SK-N-SH (cell line): ENCODE measurements around the gene SNF8. TPM values are rescaled to one million over a fixed set of nuclear protein-coding genes. Genes with fewer than 3 reads are reported as not detected.

ENCODE experiments used
- CTCF ChIA-PET: fragments of 300-600, 350-600 bp; formaldehyde crosslinking; extraction: SDS; loops from one replicate; lab custom pipeline; 2021; lab: Yijun Ruan, JAX
- POLR2A ChIA-PET: fragments of 350-600 bp; sonication (Branson Sonifier 250); formaldehyde crosslinking; extraction: SDS; loops from one replicate; lab custom pipeline; 2020; ENCODE audit warnings: antibody characterized with exemption, inconsistent platforms; lab: Yijun Ruan, JAX
- DNase-seq: peaks from one replicate; pipeline ENCODE4 v3.0.0; 2012
- H2AFZ ChIP-seq: fragments of 200-600 bp; sonication (generic); 2 replicates; pipeline ENCODE4 v1.8.1; 2016; ENCODE audit warnings: antibody characterized with exemption, mild to moderate bottlenecking, low read depth
- H3F3A ChIP-seq: fragments of 200-600 bp; sonication (generic); replicated peaks from 2 replicates; pipeline ENCODE3; 2016; ENCODE audit warnings: antibody characterized with exemption, mild to moderate bottlenecking; ENCODE audit not compliant: insufficient read depth
- H3K27ac ChIP-seq, 2 experiments: fragments of 200-500 bp in 1 of 2; fragments of 200-600 bp in 1 of 2; sonication (Bioruptor generic) in 1 of 2; sonication (generic), shearing (Covaris generic) in 1 of 2; 2 replicates each; pipeline versions ENCODE4 v1.5.1 to v1.6.1; 2014 to 2016; ENCODE audit warnings: low read depth in 2 of 2, inconsistent platforms in 1 of 2, low read length in 1 of 2, mild to moderate bottlenecking in 1 of 2, mixed read lengths in 1 of 2
- H3K27me3 ChIP-seq: fragments of 200-600 bp; sonication (generic), shearing (Covaris generic); 2 replicates; pipeline ENCODE4 v1.6.1; 2016; ENCODE audit warnings: mixed run types; ENCODE audit not compliant: insufficient read depth
- H3K36me3 ChIP-seq, 2 experiments: fragments of 200-500 bp in 1 of 2; fragments of 200-600 bp in 1 of 2; sonication (Bioruptor generic) in 1 of 2; sonication (generic) in 1 of 2; replicated peaks in 1 of 2; 2 replicates each; pipeline versions ENCODE3 to v1.5.1; 2014 to 2016; ENCODE audit warnings: low read length in 1 of 2, mild to moderate bottlenecking in 1 of 2; ENCODE audit not compliant: insufficient read depth in 2 of 2, control insufficient read depth in 1 of 2
- H3K4me1 ChIP-seq, 2 experiments: fragments of 200-500 bp in 1 of 2; fragments of 200-600 bp in 1 of 2; sonication (Bioruptor generic) in 1 of 2; sonication (generic), shearing (Covaris generic) in 1 of 2; 2 replicates each; pipeline versions ENCODE4 v1.5.1 to v1.6.1; 2014 to 2016; ENCODE audit warnings: low read depth in 1 of 2, low read length in 1 of 2, mixed run types in 1 of 2; ENCODE audit not compliant: insufficient read depth in 2 of 2, control insufficient read depth in 1 of 2
- H3K4me2 ChIP-seq: fragments of 200-600 bp; sonication (generic), shearing (Covaris generic); 2 replicates; pipeline ENCODE4 v1.6.1; 2017; ENCODE audit warnings: mixed run types
- H3K4me3 ChIP-seq, 2 experiments: fragments of 200-500 bp in 1 of 2; fragments of 200-600 bp in 1 of 2; sonication (Bioruptor generic) in 1 of 2; sonication (generic), shearing (Covaris generic) in 1 of 2; 2 replicates each; pipeline versions ENCODE4 v1.5.1 to v1.8.1; 2014 to 2016; ENCODE audit warnings: low read depth in 2 of 2, inconsistent platforms in 1 of 2, low read length in 1 of 2, mild to moderate bottlenecking in 1 of 2, mixed read lengths in 1 of 2, moderate library complexity in 1 of 2
- H3K79me2 ChIP-seq: fragments of 200-600 bp; sonication (generic); 2 replicates; pipeline ENCODE4 v1.8.1; 2017; ENCODE audit warnings: mild to moderate bottlenecking; ENCODE audit not compliant: insufficient read depth
- H3K9ac ChIP-seq: fragments of 200-600 bp; sonication (generic); 2 replicates; pipeline ENCODE4 v1.6.1; 2017; ENCODE audit warnings: mixed run types
- H3K9me2 ChIP-seq: fragments of 200-600 bp; sonication (generic); 2 replicates; pipeline ENCODE4 v1.6.1; 2017; ENCODE audit warnings: mixed run types
- H3K9me3 ChIP-seq: fragments of 200-600 bp; sonication (generic); 2 replicates; pipeline ENCODE4 v1.6.1; 2017; ENCODE audit warnings: mixed run types, mild to moderate bottlenecking, moderate library complexity
- H4K20me1 ChIP-seq: fragments of 200-600 bp; sonication (generic); 2 replicates; pipeline ENCODE4 v1.6.1; 2017; ENCODE audit warnings: mild to moderate bottlenecking, mixed run types; ENCODE audit not compliant: insufficient read depth
- CTCF ChIP-seq: fragments of 200-600 bp; sonication (generic); IDR thresholded peaks from 2 replicates; pipeline ENCODE4 v1.6.1; 2017; ENCODE audit warnings: antibody characterized with exemption, mild to moderate bottlenecking, moderate library complexity
- EP300 ChIP-seq, 2 experiments: IDR thresholded peaks; 2 replicates each; pipeline versions ENCODE4 v1.4.0 to v1.6.1; 2012; ENCODE audit warnings: borderline replicate concordance in 1 of 2, low read depth in 1 of 2, low read length in 1 of 2
- EZH2phosphoT487 ChIP-seq: fragments of 200-600 bp; sonication (generic); IDR thresholded peaks from 2 replicates; pipeline ENCODE4 v1.6.1; 2017; ENCODE audit warnings: low read depth, mixed run types, mild to moderate bottlenecking, antibody characterized with exemption, moderate library complexity, borderline replicate concordance
- FOSL2 ChIP-seq: IDR thresholded peaks from 2 replicates; pipeline ENCODE4 v1.4.0; 2012; ENCODE audit warnings: low read depth, mild to moderate bottlenecking, moderate library complexity, borderline replicate concordance
- FOXJ3 ChIP-seq: sonication (generic); formaldehyde crosslinking; IDR thresholded peaks from 2 replicates; pipeline ENCODE4 v1.5.1; 2020; ENCODE audit warnings: mild to moderate bottlenecking, missing genetic modification reagents
- JUND ChIP-seq: IDR thresholded peaks from 2 replicates; pipeline ENCODE4 v1.4.0; 2012
- MEF2A ChIP-seq: IDR thresholded peaks from 2 replicates; pipeline ENCODE4 v1.4.0; 2012; ENCODE audit warnings: low read depth, borderline replicate concordance
- MXI1 ChIP-seq: IDR thresholded peaks from 2 replicates; pipeline ENCODE4 v1.6.1; 2012; ENCODE audit warnings: mild to moderate bottlenecking, low read depth, low read length, improper control_type of control experiment
- NFIC ChIP-seq: IDR thresholded peaks from 2 replicates; pipeline ENCODE4 v1.4.0; 2012; ENCODE audit warnings: borderline replicate concordance
- NRF1 ChIP-seq: IDR thresholded peaks from 2 replicates; pipeline ENCODE4 v1.6.1; 2012; ENCODE audit warnings: low read depth, mild to moderate bottlenecking, low read length
- PBX3 ChIP-seq: IDR thresholded peaks from 2 replicates; pipeline ENCODE4; 2012
- POLR2AphosphoS5 ChIP-seq: IDR thresholded peaks from 2 replicates; pipeline ENCODE4 v1.6.1; 2012; ENCODE audit warnings: low read depth, low read length
- RAD21 ChIP-seq: IDR thresholded peaks from 2 replicates; pipeline ENCODE4 v1.6.1; 2012; ENCODE audit warnings: mild to moderate bottlenecking, low read length
- RFX5 ChIP-seq: IDR thresholded peaks from 2 replicates; pipeline ENCODE4 v1.6.1; 2012; ENCODE audit warnings: mild to moderate bottlenecking, improper control_type of control experiment, low read length
- SIN3A ChIP-seq: IDR thresholded peaks from 2 replicates; pipeline ENCODE4 v1.6.1; 2012; ENCODE audit warnings: low read depth, mild to moderate bottlenecking, low read length, moderate library complexity, borderline replicate concordance
- SMC3 ChIP-seq: IDR thresholded peaks from 2 replicates; pipeline ENCODE4 v1.6.1; 2012; ENCODE audit warnings: low read depth, low read length, improper control_type of control experiment
- TCF12 ChIP-seq: IDR thresholded peaks from 2 replicates; pipeline ENCODE4 v1.4.0; 2012
- TEAD4 ChIP-seq: IDR thresholded peaks from 2 replicates; pipeline ENCODE4 v1.4.0; 2012; ENCODE audit warnings: mild to moderate bottlenecking, borderline replicate concordance; ENCODE audit not compliant: insufficient read depth
- YY1 ChIP-seq: IDR thresholded peaks from 2 replicates; pipeline ENCODE4 v1.4.0; 2012; ENCODE audit warnings: low read depth, mild to moderate bottlenecking
- WGBS: methylation state at CpG from one replicate; pipeline ENCODE4 v1.1.6; 2017; ENCODE audit warnings: low lambda C conversion rate; 5-methylcytosine and 5-hydroxymethylcytosine counted together
- polyA plus RNA-seq, 3 experiments: library from polyadenylated mRNA; depleted of rRNA; stranded (reverse); fragments of >200 nt; gene quantifications; 2 replicates each; pipeline ENCODE4 v1.2.3, GENCODE V29; 2012
- TF ChIP-seq, protein P1 (sequence below): IDR thresholded peaks from 2 replicates; pipeline ENCODE4 v1.4.0; 2012; ENCODE audit warnings: low read depth, borderline replicate concordance
- TF ChIP-seq, protein P2 (sequence below): IDR thresholded peaks from 2 replicates; pipeline ENCODE4 v1.4.0; 2012; ENCODE audit warnings: low read depth
- TF ChIP-seq, protein P3 (sequence below): fragments of 150-350 bp; IDR thresholded peaks from 2 replicates; pipeline ENCODE4 v1.6.1; 2016; ENCODE audit warnings: mild to moderate bottlenecking, low read depth, low read length
- TF ChIP-seq, protein P4 (sequence below): fragments of 150-350 bp; IDR thresholded peaks from 2 replicates; pipeline ENCODE4 v1.6.1; 2017; ENCODE audit warnings: antibody characterized with exemption, low read length, low read depth, borderline replicate concordance

SNF8 gene
- polyA plus RNA-seq, 1 of the 3 experiments (the other 2 are of a cell fraction) = 358 TPM

DNA sequence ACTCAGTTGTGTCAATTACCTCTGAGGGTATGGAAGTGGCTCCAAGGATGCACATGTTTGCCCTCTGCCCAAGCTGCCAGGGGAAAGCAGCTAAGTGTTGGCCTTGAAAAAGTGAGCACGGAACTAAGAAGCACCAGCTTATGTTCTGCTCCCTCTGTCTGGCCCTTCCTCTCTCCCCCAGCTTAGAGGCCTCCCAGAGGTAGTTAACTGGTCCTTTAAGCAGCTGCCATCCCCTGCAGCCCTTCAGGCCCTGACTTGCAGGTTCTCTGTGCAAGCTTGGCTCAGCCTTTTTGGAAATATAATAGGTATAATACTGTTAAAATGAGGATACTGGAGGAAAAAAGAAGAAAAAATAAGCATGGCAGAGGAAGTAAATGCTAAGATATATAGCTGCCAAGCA, 43.4 kb downstream of the SNF8 start:
- Histone ChIP-seq H2AFZ (no peak overlapping the region), H3K27ac (no peak overlapping the region), H3K9ac (no peak overlapping the region), H4K20me1 (no peaks in the 10 kb centered on the region), H3K4me1 (no peaks in the 10 kb centered on the region), H3K4me3 (no peak overlapping the region), H3K79me2 (no peaks in the 10 kb centered on the region), H3K9me2 (no peaks in the 10 kb centered on the region), H3K4me2 (no peak overlapping the region), H3K27me3 (no peaks in the 10 kb centered on the region), H3F3A (peaks cover 20% of the 10 kb centered on the region), H3K9me3 (no peaks in the 10 kb centered on the region), H3K36me3 (peaks cover 1 to 11% of the 10 kb centered on the region in 2 experiments)
- TF ChIP-seq, protein P1, sequence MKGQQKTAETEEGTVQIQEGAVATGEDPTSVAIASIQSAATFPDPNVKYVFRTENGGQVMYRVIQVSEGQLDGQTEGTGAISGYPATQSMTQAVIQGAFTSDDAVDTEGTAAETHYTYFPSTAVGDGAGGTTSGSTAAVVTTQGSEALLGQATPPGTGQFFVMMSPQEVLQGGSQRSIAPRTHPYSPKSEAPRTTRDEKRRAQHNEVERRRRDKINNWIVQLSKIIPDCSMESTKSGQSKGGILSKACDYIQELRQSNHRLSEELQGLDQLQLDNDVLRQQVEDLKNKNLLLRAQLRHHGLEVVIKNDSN = no peak
- no peak for TF ChIP-seq YY1
- no peak for TF ChIP-seq RAD21
- TF ChIP-seq FOXJ3 (CRISPR knock-in tag) = no peak
- TF ChIP-seq, protein P2, sequence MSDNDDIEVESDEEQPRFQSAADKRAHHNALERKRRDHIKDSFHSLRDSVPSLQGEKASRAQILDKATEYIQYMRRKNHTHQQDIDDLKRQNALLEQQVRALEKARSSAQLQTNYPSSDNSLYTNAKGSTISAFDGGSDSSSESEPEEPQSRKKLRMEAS = no peak
- TF ChIP-seq MXI1 = no peak
- TF ChIP-seq POLR2AphosphoS5 = no peak
- TF ChIP-seq FOSL2 = no peak
- no peak for TF ChIP-seq TCF12
- TF ChIP-seq, protein P3, sequence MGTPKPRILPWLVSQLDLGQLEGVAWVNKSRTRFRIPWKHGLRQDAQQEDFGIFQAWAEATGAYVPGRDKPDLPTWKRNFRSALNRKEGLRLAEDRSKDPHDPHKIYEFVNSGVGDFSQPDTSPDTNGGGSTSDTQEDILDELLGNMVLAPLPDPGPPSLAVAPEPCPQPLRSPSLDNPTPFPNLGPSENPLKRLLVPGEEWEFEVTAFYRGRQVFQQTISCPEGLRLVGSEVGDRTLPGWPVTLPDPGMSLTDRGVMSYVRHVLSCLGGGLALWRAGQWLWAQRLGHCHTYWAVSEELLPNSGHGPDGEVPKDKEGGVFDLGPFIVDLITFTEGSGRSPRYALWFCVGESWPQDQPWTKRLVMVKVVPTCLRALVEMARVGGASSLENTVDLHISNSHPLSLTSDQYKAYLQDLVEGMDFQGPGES = no peak
- TF ChIP-seq PBX3 = no peak
- TF ChIP-seq NRF1 = no peak
- TF ChIP-seq NFIC = no peak
- no peak for TF ChIP-seq TEAD4
- no peak for TF ChIP-seq JUND
- ChIA-PET POLR2A (interaction anchor here (1.3 kb wide), 1 partner anchor 9 kb away, joined by 3 read pairs; the partner anchor contains the start of gene ATP5MC1), CTCF (interaction anchor here (0.6 to 4.3 kb wide), 4 partner anchors 9 to 96 kb away, joined by 3 to 20 read pairs (median 4); partner anchors contain the start of gene ATP5MC1)
- WGBS = 100% methylated on average over 1 of the region's 1 CpG
- DNase-seq = no peak

DNA sequence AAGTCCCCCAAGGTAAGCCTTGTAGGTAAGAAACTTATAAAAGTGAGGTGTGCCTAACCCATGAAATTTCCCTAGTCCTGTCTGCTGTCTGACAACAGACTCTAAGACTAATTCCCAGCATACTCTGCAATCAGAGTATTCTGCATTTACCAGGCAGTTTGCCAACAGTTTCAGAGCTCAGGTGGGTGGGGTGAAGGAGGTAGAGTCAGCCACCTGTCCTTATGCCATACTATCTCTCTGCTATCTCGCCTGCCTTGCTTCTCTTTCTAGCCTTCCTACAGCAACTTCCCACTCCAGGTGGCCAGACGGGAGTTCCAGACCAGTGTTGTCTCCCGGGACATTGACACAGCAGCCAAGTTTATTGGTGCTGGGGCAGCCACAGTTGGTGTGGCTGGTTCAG, 49.8 kb downstream of the SNF8 start:
- H3K4me2 ChIP-seq = no peak overlapping the region
- H3F3A ChIP-seq = peaks cover 21% of the 10 kb centered on the region
- no peak overlapping the region for H3K9ac ChIP-seq
- no peak overlapping the region for H2AFZ ChIP-seq
- ChIA-PET POLR2A (no interaction called here), CTCF (interaction anchor here (0.9 to 9.0 kb wide), 5 partner anchors 11 to 223 kb away, joined by 3 to 82 read pairs (median 8); partner anchors contain the start of gene UBE2Z)
- WGBS = 92% methylated on average over 3 of the region's 3 CpGs
- H4K20me1 ChIP-seq = no peaks in the 10 kb centered on the region
- H3K4me1 ChIP-seq = peaks cover 10 to 11% of the 10 kb centered on the region in 2 experiments; a peak in 3 of 4 replicates
- no peaks in the 10 kb centered on the region for H3K9me3 ChIP-seq
- peaks cover 24% of the 10 kb centered on the region for H3K79me2 ChIP-seq
- no peaks in the 10 kb centered on the region for H3K27me3 ChIP-seq
- no peak overlapping the region for H3K4me3 ChIP-seq
- H3K27ac ChIP-seq = no peak overlapping the region
- no peak for DNase-seq
- H3K9me2 ChIP-seq = no peaks in the 10 kb centered on the region
- peaks cover 22 to 27% of the 10 kb centered on the region in 2 experiments for H3K36me3 ChIP-seq
- TF ChIP-seq RFX5 (no peak), NRF1 (no peak), EP300 (IDR thresholded peaks at IDR 0.05; ENCODE audit: borderline replicate concordance in 1 of 2, low read depth in 1 of 2, low read length in 1 of 2) (no peak), CTCF (no peak), SIN3A (no peak), SMC3 (no peak), MEF2A (no peak), MXI1 (no peak), EZH2phosphoT487 (no peak)
- TF ChIP-seq, protein P1 = no peak
- TF ChIP-seq, protein P4, sequence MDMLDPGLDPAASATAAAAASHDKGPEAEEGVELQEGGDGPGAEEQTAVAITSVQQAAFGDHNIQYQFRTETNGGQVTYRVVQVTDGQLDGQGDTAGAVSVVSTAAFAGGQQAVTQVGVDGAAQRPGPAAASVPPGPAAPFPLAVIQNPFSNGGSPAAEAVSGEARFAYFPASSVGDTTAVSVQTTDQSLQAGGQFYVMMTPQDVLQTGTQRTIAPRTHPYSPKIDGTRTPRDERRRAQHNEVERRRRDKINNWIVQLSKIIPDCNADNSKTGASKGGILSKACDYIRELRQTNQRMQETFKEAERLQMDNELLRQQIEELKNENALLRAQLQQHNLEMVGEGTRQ = no peak
